ENCODE results near the gene GSE1.

Gene GSE1

DNA sequence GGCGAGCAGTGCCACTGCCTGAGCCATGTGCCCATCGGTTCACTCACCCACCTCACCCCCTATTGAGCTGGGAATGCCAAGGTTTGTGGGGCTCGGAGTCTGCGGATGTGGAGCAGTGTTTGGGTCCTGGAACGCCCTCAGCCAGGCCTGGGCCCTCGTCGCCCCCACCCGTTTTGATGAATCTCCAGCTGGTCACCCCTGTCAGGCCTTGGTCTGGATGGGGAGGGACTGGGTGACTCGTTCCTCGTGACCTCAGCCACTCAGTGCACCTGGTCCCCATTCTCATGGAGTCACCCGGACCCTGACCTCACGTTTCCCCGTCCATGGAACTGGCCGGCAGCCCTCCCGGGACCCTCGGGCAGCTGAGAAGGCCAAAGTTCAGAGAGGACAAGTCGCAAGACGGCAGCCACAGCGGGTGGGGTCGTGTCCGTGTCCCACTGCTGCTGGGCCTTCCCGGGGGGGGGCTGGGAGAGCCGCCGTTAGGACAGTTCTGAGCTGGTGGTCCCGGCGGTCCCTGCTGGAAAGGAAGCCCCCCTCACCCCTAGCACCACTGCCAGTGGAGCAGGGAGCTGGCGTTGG lies 23.2 kb downstream of the GSE1 start:
- no peak for DNase-seq

DNA sequence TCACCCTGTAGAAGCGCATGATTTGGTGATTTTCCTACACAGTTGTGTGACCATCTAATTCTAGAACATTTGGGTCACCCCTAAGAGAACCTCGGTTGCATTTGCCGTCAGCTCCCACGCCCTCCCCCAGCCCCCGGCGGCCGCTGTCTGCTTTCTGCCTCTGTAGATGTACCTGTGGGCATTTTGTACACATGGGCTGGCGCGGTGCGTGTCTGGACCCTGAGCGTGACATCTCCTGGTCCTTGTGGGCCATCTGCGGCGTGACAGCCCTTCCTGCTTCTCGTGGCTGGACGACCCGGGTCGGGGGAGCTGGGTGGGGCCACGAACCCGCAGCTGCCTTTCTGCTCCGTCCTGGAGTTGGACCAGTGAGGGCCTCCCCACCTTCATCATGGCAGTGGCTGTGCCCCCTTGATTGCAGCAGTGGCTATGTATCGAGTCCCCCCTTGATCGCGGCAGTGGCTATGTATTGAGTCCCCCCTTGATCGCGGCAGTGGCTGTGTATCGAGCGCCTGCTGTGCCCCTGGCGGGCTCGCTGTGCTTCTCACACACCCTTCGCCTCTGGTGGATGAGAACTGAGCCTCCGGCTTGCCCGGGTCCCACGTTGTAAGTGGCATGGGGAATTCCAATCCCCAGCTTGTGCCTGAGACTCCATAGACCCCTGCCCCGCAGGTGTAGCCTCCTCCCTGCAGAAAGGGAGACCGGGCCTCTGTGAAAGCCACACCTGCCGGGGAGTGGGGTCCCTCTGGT lies 24.1 kb downstream of the GSE1 start:
- DNase-seq: no peak

DNA sequence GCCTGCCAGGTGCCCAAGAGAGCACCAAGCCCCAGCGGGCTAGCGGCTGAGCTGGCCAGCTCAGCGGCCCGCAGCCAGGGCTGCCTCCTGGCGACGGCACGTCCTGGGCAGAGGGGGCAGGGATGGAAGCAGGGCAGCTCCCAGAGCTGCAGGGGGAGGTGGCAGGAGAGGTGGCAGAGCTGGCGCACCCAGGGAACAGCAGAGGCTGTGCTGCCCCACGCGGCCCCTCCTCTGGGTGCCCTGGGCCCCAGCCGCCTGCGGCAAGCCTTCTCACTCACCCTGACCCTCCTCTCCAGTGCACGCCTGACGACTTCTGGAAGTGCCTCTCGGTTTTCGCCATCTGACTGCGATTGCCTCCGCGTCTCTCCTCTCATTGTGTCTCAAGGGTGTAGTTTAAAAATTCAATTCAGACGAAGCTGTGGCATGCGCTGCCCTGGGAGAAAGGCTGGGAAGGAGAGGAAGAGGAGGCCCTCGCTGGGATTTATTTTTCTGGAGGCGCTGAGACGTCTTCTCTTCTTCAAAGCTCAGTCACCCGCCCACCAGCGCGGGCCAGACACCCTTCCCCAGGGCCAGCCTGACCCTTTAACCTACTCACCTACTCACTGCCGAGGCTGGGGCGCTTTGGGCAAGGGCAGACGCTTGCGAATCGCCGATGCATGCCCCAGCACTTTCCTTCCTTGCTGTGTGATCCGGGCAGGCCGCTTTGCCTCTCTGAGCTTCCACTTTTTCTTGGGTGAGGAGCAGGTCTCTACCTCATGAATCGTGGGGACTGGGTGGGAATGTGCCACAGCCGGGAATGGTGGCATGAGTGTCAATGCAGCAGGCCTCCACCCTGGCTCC lies 24.9 kb downstream of the GSE1 start:
- DNase-seq: no peak

DNA sequence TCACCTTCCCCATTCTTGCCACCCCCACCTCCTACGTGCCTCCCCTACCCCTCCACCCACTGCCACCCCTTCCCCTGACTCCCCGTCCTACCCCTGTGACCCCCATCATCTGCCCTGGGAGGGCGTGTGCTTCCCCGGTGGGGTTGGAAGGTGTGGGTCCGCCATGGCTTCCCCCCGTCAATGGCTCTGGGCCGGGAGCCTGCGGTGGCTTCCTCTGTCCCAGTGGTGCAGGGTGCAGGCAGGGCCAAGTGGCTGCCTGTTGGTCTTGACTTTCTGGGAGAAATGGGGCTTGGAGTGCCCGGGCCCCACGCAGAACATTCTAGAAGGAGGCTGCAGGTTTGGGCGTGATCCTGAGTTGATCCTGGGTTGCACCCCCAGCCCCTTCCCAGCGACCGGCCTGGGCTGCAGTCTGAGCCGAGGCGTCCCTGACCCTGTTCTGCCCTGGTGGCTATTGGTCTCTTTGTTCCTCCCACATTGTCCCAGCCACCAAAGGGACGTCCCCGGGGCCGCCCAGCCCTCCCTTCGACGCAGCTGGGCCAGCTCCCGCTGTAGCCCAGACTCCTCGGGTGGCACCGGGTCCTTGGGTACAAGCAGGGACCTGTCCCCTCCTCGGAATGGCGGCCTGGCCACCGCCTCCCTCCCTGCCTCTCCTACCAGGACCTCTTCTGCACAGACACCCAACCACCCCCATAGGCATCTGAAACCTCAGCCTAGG lies 25.7 kb downstream of the GSE1 start:
- no peak for DNase-seq

DNA sequence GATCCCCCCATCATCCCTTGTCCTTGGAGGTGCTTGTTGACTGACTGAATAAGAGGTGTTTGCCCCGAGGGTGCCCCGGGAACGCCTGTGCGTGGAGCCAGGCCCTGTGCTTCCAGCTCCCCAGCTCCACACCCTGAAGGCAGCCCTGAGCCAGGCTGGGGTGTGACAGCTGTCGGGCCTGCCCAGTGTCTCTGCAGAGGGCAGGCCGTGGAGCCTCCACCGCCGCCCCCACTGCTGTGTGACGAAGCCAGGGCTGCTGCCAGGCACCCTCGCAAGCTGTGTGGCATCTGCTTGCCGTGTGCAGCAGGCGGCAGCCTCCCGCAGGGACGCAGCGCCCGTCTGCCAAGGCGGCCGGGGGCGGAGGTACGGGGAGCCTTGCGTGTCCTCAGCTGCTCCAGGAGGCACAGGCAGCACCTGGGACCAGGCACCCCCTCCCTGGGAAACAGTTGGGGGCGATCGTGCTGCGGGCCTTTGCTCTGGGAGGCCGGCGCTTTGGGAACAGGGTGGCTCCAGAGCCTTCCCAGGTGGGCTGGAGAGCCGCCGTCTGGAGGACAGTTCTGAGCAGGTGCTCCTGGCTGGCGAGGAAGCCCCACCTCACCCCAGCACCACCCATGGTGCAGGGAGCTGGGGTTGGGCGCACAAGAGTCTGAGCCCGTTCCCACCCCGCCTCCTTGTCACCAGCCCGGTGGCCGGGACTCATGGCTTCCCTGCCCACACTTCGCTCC lies 26.6 kb downstream of the GSE1 start:
- no peak for DNase-seq

DNA sequence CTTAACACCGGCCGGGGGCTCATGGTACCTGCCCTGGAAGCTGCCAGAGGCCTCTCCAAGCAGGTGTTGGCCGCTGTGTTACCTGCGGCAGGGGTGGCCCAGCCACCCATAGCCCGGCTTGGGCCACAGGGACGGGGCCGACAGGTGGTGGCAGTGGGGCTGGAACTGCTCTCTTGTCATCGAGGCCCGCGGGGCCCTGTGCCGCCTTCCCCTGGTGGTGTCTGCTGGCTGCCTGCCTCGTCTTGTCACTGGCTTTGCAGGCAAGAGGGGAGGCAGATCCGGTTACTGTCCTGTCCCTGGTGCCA lies 27.1 kb downstream of the GSE1 start:
- DNase-seq: no peak

DNA sequence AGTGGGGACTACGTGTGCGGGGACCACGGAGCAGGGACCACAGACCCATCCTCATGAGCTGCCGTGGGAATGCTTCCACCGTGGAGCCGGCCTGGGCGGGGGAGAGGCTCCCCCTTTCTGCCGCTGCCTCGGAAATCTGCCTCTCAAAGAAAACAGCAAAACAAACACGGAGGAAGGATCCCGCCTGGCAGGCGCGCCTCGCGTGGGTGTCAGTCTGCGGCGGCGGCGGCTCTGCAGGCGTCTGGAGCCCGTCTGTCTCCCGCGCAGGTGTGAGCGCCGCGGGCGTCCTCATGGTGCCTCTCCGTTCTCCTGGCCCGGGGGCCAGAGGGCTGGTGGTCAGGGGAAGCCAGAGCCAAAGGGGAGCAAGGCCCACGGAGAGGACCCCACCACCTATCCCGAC lies 27.5 kb downstream of the GSE1 start:
- no peak for DNase-seq

DNA sequence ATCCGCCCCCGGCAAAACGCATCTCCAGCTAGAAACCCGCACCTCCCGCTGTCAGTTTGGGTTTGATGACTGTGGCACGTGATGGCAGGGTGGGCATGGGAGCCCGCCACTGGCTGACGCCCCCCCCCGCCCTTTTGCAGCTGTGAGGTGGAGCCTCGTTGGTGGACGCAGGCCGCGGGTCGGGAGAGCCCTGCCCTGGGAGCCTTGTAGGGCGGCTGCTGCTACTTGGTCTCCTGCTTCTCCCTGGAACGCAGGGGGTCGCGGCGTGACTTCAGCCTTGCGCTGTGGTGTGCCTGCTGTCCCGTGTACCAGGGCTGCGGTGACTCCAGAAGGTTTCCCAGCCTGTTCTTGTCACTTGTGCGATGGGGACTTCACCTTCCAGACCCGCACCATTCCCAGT lies 28.2 kb downstream of the GSE1 start:
- no peak for DNase-seq

DNA sequence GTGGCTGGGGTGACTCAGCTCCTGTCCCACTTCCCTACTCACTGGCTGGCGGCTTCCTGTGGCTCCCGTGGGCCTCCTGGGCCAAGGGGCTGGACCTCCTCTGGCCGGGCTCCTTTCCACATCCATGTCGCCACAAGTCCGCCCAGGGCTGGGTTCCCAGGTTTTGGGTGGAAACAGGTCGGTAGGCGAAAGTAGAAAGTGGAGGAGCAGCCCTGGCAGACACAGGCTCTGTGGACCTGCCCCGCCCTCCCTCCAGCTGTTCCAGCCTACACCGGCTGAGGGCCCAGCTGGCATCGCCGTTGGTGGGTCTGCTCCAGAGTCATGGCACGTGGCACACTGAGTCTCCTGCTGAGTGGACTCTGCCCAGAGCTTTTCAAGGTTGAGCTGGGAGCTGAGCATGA lies 28.7 kb downstream of the GSE1 start:
- no peak for DNase-seq

DNA sequence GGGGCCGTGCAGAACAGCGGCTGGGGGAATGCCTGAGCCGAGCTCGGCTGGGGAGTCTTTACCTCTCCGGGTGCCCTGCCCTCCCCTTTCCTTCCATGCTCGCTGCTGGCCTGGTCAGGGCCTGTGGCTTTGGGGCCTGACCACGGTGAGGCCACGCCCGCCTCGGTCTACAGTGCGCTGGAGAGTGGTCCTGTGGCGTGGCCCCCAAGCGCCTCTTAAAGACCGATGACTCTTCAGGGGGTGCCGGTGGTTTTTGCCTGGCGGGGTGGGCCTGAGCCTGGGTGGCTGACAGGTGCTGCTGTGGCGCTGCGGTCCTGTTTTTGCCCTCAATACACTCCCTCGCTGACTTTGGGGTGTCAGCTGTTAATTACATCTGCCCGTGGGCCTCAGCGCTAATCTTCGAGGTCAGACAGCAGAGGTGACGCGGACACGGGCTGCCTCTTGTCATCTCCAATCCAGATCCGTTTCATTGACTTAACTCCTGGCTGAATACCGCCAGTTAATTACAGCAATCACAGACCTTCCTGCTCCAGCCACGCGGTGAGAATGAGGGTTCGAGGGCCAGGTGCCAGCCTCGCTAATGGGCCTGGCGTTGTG lies 29.7 kb downstream of the GSE1 start:
- no peak for DNase-seq

DNA sequence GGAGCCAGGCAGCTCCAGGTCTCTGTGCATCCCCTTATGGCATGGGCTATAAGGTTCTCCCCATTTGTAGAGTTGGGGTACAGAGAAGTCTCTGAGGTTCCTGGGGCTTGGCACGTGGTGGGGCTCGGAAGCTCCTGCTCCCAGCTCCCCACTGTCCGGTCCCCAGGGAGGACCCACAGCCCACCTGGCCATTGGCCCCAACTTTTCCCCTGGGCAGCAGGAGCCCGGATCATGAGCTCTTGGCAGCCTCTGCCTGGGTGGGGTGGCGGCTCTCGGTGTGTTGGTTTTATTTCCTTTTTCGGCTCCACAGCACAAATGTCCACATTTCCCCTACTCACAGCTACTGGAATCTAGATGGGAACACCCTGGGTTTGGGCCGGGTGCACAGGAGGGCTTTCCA lies 30.5 kb downstream of the GSE1 start:
- DNase-seq: no peak

DNA sequence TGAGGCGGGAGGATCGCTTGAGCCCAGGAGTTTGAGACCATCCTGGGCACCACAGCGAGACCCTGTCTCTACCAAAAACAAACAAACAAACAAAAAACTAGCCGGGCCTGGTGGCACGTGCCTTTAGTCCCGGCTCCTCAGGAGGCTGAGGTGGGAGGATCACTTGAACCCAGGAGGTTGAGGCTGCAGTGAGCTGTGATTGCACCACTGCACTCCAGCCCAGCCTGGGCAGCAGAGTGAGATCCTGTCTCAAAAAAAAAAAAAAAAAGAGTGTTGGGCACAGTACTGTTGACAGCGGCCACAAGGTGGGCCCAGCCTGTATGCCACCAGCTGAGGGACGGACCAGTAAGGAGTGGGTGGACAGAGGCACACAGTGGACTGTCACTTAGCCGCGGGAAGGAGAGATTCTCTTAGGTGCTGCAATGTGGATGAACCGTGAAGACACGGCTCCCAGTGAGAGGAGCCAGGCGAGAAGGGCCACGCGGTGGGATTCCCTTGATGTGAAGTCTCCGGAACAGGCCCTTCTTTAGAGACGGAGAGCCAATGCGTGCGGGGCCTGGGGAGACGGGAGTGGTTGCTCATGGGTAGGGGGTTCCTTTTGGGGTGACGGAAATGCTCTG lies 31.1 kb downstream of the GSE1 start:
- no peak for DNase-seq

DNA sequence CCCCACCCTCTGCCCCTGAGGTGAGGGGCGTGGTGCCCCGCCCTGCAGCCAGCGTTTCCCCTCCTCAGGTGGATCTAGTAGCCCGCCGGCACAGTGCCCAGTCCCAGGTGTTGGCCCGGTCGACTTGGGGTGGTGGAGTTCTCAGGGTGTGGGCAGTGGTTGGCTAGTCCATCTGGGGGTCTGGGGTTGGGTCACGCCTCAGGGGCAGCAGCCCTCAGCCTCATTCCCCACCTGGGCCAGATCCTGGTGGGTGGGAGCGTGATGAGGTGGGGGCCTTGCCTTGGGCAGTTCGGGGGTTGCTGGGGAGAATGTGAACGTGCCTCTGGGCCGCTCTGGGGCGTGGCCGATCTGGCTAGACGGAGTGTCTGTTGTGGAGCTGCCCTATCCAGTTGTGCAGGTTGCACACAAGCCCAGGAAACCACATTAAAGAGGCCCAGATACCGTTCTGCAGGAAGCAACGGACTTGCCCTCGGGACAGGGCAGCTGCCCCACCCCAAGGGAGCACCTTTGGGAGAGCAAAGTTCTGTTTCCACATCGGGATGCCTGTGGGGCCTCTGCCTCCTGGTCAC lies 32.0 kb downstream of the GSE1 start:
- no peak for DNase-seq

DNA sequence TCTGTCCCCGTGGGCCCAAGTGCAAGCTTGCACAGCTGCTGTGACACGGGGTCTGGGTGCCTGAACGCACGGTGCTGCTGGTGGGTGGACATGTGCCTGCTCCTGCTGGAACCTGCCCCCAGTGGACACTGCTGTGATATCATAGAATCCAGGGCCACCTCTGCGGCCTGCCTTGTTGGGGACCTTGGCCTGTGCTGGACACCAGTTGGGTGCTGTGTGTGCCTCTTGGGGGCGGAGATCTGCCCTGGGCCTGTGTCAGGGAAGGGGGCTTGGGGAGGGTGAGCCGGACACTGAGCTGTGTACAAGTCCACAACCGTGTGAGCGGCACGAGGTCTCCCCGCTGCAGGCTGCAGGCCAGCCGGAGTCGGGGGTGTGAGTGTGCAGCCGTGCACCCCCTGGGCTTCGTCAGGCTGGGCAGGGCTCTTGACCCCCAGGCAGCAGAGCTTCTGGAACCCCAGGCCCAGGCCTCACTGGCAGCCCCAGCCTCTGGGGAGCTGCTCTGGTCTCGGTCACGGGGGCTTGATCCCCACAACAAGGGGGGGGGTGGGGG lies 33.3 kb downstream of the GSE1 start:
- no peak for DNase-seq

DNA sequence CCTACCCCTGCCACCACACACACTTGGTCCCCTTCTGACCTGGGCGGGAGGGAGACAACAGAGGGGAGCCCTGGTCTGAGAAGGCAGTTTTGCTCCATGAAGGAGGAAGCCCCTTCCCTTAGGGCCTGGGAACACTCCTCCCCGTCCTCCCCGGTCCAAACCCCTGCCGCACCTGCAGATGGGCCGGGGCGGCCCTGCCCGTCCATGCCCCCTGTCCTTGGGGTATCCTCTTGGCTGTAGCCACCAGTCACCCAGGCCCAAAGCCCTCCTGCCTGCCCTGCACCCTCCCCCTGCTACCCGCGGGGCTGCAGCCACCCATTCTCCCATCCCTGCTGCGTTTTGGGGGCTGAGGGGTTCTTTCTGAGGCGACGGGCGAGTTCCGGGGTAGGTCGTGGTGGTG lies 33.9 kb downstream of the GSE1 start:
- DNase-seq: no peak

DNA sequence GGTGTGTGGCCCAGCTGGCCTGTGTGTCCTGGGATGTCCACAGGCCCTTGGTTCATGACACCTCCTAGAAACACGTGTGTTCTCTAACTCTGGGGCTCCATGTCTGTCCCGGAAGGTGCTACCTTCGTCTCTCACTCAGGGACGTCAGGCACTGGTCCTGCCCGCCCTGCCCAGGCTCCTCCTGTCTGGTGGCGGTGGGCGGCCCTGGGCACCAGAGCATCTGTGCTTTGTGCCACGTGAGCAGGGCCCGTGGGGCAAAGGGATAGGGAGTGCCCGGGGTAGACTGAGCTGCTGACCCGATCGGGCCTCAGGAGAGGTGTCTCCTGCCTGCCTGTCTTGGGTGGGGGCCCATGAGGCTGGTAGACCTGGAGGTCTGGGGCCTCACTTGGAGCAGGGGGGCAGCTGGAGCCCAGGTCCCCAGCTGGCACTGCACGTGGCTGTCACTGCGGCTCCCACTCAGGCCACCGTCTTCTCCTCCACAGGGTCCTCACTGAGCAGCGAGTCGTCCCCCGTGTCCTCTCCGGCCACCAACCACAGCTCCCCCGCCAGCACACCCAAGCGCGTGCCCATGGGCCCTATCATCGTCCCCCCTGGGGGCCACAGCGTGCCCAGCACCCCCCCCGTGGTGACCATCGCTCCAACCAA lies 35.1 kb downstream of the GSE1 start:
- DNase-seq: no peak

DNA sequence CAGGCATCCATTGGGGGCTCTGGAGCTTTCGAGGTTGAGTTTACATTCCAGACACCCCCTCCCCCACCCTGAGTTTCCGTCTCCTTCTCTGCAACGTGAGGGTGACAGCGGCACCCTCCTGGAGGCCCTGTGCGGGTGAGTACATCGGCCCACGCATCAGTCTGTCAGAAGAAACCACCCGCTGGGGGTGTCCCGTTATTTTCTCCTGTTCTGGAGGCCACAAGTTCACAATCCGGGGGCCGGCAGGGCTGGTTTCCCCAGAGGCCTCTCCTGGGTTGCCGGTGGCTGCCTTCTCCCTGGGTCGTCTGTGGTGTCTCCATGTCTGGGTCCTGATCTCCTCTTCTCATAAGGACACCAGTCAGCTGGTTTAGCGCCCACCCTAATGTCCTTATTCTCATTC lies 35.7 kb downstream of the GSE1 start:
- no peak for DNase-seq

DNA sequence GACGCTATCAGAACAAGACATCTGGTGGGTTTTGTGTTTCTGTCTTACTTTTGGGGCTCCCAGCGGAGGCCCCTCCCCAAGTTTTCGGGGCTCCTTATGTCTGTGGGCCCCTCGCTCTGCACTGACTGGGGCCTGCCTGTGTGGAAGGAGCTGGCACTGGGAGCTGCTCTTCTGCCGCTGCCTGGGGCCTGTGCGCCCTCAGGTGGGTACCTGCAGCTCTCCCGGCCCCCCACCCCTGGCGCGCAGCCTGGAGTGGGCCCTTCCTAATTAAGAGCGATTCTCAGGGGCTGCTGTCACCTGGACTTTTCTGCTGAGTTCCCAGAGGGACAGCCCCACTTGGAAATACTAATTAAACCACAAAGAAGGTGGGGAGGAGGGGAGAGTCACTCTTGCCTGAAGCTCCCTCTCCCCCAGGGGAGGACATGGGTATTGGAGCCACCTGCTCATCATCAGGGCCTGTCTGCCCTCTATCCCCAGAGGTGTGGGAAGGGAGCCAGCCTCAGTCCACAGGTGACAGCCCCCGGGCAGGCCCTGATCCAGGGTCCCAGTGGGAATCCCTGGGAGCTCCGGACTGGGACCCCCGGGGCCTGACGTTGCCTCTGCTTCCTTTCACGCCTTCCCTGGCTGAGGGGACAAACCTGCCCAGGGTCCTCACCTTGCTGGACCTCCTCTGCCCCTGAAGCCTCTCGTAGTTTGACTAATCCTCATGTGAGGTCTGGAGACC lies 36.5 kb downstream of the GSE1 start:
- DNase-seq: no peak

DNA sequence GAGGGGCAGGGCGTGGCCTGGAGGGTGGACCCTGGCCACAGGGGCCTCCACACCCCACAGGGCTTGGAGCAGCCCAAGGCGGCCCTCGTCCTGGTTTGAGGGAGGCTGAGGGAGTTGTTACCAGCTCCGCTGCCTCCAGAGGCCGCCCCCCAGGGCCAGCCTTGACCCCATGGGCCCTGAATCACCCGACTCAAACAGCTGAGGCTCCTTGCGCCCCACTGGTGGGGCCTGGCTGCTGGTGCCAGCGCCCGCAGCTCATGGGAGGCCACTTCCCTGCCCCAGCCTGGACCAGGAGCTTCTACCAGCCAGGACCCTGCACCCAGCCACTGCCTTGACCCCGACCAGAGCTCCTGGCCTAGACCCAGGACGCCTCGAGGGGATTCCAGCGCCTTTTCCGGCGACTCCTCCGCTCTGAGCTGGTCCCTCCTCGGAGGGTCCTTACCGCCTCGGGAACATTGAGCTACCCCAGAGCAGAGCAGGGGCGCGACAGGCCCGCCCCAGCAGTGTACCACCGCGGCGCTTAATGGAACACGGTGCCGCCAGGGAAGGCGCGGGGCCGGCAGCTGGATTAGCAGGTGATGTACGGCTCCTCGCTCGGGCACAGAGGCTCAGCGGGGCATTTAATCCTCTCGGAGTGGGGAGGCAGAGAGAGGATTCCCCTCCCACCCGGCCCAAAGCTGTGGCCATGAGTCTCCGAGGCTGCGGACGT lies 37.2 kb downstream of the GSE1 start:
- no peak for DNase-seq
